Neural progenitor cell (in vitro differentiated cells): ENCODE measurements around the gene SLC2A4. TPM values are rescaled to one million over a fixed set of nuclear protein-coding genes. Genes with fewer than 3 reads are reported as not detected.

Source experiments
- DNase-seq: peaks from one replicate; pipeline ENCODE4 v3.0.0-alpha.2; 2016; ENCODE audit warnings: low spot score
- H2AFZ ChIP-seq: fragments of 200-600 bp; sonication (generic); replicated peaks from 2 replicates; pipeline ENCODE4 v1.6.1; 2016; ENCODE audit warnings: antibody characterized with exemption
- H3F3A ChIP-seq: fragments of 200-600 bp; sonication (generic); 2 replicates; pipeline ENCODE4 v1.6.1; 2016; ENCODE audit warnings: antibody characterized with exemption, low read depth
- H3K27ac ChIP-seq: fragments of 200-600 bp; sonication (generic); 2 replicates; pipeline ENCODE4 v1.5.1; 2016; ENCODE audit warnings: mild to moderate bottlenecking
- H3K27me3 ChIP-seq: fragments of 200-600 bp; sonication (generic); 2 replicates; pipeline ENCODE4 v1.6.1; 2016; ENCODE audit warnings: mild to moderate bottlenecking, moderate library complexity
- H3K36me3 ChIP-seq: fragments of 200-600 bp; sonication (generic); 2 replicates; pipeline ENCODE4 v1.5.1; 2016
- H3K4me1 ChIP-seq: fragments of 200-600 bp; sonication (generic); 2 replicates; pipeline ENCODE4 v1.6.1; 2016; ENCODE audit warnings: mixed run types
- H3K4me2 ChIP-seq: fragments of 200-600 bp; sonication (generic); 2 replicates; pipeline ENCODE4 v1.6.1; 2016
- H3K4me3 ChIP-seq: fragments of 200-600 bp; sonication (generic); 2 replicates; pipeline ENCODE4 v1.5.1; 2016
- H3K79me2 ChIP-seq: fragments of 200-600 bp; sonication (generic); 2 replicates; pipeline ENCODE4 v1.6.1; 2016; ENCODE audit warnings: low read depth
- H3K9ac ChIP-seq: fragments of 200-600 bp; sonication (generic); 2 replicates; pipeline ENCODE4 v1.6.1; 2016
- H3K9me3 ChIP-seq: fragments of 200-600 bp; sonication (generic); 2 replicates; pipeline ENCODE4 v1.5.1; 2016; ENCODE audit warnings: low read depth
- H4K20me1 ChIP-seq: fragments of 200-600 bp; sonication (generic); 2 replicates; pipeline ENCODE4 v1.6.1; 2016; ENCODE audit warnings: low read depth
- H3K27ac Mint-ChIP-seq: 3 replicates; pipeline ENCODE4 v1.8.0; 2021; ENCODE audit warnings: mixed read lengths
- H3K27me3 Mint-ChIP-seq: 2 replicates; pipeline ENCODE4 v1.8.0; 2022; ENCODE audit warnings: low read depth, mild to moderate bottlenecking, inconsistent platforms, moderate library complexity, mixed read lengths; ENCODE audit not compliant: insufficient read depth
- H3K36me3 Mint-ChIP-seq: 3 replicates; pipeline ENCODE4 v1.8.0; 2021; ENCODE audit warnings: mixed read lengths
- H3K4me1 Mint-ChIP-seq: 3 replicates; pipeline ENCODE4 v1.8.0; 2021; ENCODE audit warnings: mixed read lengths
- H3K4me3 Mint-ChIP-seq: 3 replicates; pipeline ENCODE4 v1.8.0; 2021; ENCODE audit warnings: mild to moderate bottlenecking, moderate library complexity, mixed read lengths
- H3K9me3 Mint-ChIP-seq: 3 replicates; pipeline ENCODE4 v1.8.0; 2020; ENCODE audit warnings: mixed read lengths
- EZH2 ChIP-seq: fragments of 200-600 bp; sonication (generic); IDR thresholded peaks from 2 replicates; pipeline ENCODE4 v1.6.1; 2017; ENCODE audit warnings: antibody characterized with exemption, mild to moderate bottlenecking, moderate library complexity
- EZH2phosphoT487 ChIP-seq: fragments of 200-600 bp; sonication (generic); IDR thresholded peaks from 2 replicates; pipeline ENCODE4 v1.6.1; 2017; ENCODE audit warnings: antibody characterized with exemption
- total RNA-seq: library from RNA; depleted of rRNA; stranded (reverse); fragments of >200 nt; gene quantifications from 2 replicates; pipeline ENCODE4 v1.2.3, GENCODE V29; 2015; ENCODE audit warnings: low replicate concordance
- TF ChIP-seq, protein P1 (sequence below): fragments of 200-600 bp; sonication (generic); IDR thresholded peaks from 2 replicates; pipeline ENCODE4 v1.5.1; 2017; ENCODE audit warnings: antibody characterized with exemption, mild to moderate bottlenecking

SLC2A4 gene
- total RNA-seq, 1 donor from 2014 or later: 1.7 TPM

DNA sequence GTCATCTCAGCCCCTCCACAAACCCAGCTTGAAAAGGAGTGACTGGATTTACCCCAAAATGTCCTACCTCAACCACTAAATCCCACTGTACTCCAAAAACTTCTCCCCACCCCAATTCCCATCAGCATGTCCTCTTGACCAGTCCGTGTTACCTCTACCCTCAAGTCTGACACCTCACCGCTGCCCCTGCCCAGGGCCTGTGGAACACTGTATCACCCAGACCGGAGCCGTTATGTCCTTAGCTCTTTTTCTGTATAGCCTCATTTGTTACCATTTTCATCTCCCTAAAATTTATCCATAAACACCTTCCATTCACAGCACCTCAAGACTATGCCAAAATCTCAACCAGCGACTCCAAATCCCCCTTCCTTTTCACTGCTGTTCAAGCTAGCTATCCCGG, 44.7 kb upstream of the SLC2A4 start:
- H3K79me2 ChIP-seq: peaks cover 90% of the 10 kb centered on the region
- TF ChIP-seq EZH2: no peak
- TF ChIP-seq, protein P1, sequence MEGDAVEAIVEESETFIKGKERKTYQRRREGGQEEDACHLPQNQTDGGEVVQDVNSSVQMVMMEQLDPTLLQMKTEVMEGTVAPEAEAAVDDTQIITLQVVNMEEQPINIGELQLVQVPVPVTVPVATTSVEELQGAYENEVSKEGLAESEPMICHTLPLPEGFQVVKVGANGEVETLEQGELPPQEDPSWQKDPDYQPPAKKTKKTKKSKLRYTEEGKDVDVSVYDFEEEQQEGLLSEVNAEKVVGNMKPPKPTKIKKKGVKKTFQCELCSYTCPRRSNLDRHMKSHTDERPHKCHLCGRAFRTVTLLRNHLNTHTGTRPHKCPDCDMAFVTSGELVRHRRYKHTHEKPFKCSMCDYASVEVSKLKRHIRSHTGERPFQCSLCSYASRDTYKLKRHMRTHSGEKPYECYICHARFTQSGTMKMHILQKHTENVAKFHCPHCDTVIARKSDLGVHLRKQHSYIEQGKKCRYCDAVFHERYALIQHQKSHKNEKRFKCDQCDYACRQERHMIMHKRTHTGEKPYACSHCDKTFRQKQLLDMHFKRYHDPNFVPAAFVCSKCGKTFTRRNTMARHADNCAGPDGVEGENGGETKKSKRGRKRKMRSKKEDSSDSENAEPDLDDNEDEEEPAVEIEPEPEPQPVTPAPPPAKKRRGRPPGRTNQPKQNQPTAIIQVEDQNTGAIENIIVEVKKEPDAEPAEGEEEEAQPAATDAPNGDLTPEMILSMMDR: no peak
- TF ChIP-seq EZH2phosphoT487: no peak
- H3K4me1 ChIP-seq: peaks cover 28% of the 10 kb centered on the region
- H3K4me1 Mint-ChIP-seq: peaks cover 55% of the 10 kb centered on the region
- peaks cover 42% of the 10 kb centered on the region for H4K20me1 ChIP-seq
- no peak overlapping the region for H3K27ac Mint-ChIP-seq
- peaks cover 33% of the 10 kb centered on the region for H3K36me3 Mint-ChIP-seq
- peak overlapping the region; percentile 74 for H3K4me2 ChIP-seq
- H3K9me3 ChIP-seq: no peaks in the 10 kb centered on the region
- H3K4me3 Mint-ChIP-seq: peak overlapping the region; percentile 99
- peaks cover 69% of the 10 kb centered on the region for H3F3A ChIP-seq
- no peak overlapping the region for H3K9ac ChIP-seq
- H3K27ac ChIP-seq: peak overlapping the region; percentile 75
- peaks cover 10% of the 10 kb centered on the region for H3K27me3 Mint-ChIP-seq
- H3K27me3 ChIP-seq: no peaks in the 10 kb centered on the region
- no peak overlapping the region for H2AFZ ChIP-seq
- DNase-seq: no peak
- H3K9me3 Mint-ChIP-seq: no peaks in the 10 kb centered on the region
- H3K36me3 ChIP-seq: no peaks in the 10 kb centered on the region
- H3K4me3 ChIP-seq: peak overlapping the region; percentile 99

DNA sequence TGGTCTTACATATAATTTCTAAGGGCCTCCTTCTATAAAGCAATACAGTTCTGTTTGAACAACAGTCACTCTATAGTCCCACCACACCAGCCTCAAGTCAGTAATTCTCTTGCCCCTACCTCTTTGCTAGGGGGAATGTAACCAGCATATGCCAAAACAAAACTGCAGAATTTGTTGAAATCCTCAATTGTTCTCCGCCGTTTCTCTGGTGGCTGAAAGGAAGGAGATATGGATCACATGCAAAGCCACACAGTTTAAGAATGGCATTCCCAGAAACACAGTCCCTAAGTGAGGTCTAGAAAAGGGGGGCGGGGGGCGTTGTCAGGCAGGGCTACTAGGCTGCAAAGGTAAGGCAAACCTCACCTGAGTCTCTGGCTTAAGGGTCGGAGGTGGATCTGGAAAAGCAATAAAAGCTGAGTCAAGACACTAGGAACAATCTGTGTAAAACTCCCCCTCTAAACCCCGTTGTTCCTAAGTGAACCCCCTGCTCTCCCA, 44.2 kb upstream of the SLC2A4 start:
- peaks cover 15% of the 10 kb centered on the region for H3K27me3 Mint-ChIP-seq
- Histone ChIP-seq H2AFZ (no peak overlapping the region), H3K9ac (no peak overlapping the region), H3F3A (peaks cover 73% of the 10 kb centered on the region), H3K4me2 (peak overlapping the region; percentile 74), H3K9me3 (no peaks in the 10 kb centered on the region), H4K20me1 (peaks cover 37% of the 10 kb centered on the region), H3K4me3 (peak overlapping the region; percentile 99), H3K79me2 (peaks cover 88% of the 10 kb centered on the region), H3K27ac (peak overlapping the region; percentile 75), H3K4me1 (peaks cover 24% of the 10 kb centered on the region), H3K36me3 (no peaks in the 10 kb centered on the region), H3K27me3 (no peaks in the 10 kb centered on the region)
- peaks cover 28% of the 10 kb centered on the region for H3K36me3 Mint-ChIP-seq
- H3K4me1 Mint-ChIP-seq: peaks cover 54% of the 10 kb centered on the region
- peak overlapping the region; percentile 99 for H3K4me3 Mint-ChIP-seq
- no peak for DNase-seq
- no peaks in the 10 kb centered on the region for H3K9me3 Mint-ChIP-seq
- H3K27ac Mint-ChIP-seq: peak overlapping the region; percentile 35
- TF ChIP-seq EZH2phosphoT487: no peak
- TF ChIP-seq, protein P1: no peak
- no peak for TF ChIP-seq EZH2

DNA sequence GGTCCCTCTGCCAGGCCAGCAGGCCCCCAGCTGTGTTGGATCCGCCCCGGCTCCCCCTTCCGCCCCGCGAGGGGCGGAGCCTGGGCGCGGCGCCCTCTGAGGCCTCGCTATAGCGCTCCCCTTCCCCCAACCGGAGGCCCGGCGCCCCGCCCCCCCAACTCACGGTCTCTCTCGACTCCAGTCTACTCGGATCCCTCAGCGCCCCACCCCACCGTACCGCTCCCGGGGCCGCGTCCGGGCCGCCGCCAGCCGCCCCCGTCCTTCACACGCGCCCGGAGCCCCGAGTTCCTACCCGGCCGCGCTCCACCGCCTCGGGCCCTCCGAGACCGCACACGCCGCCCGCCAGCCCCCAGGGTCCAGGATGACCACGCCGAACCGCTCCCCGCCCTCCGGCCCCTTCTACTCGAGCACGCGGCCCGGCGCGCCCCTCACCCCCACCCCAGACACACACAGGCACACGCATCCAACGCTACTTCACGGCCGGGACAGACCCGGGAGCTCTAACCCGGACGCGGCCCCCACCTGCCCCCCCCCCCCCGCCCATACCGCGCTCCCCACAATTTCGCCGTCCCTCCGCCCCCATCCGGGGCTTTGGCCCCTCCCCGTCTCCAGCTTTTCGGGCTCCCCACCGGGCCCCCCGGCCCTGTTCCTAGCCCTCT, 43.6 kb upstream of the SLC2A4 start:
- Histone ChIP-seq H2AFZ (no peak overlapping the region), H3K36me3 (no peaks in the 10 kb centered on the region), H3K4me1 (peaks cover 19% of the 10 kb centered on the region), H3K4me2 (peak overlapping the region; percentile 74), H3K27me3 (no peaks in the 10 kb centered on the region), H3K79me2 (peaks cover 83% of the 10 kb centered on the region), H3K4me3 (peak overlapping the region; percentile 99), H3K27ac (peak overlapping the region; percentile 75), H3K9ac (peak overlapping the region; percentile 65), H3F3A (peaks cover 73% of the 10 kb centered on the region), H3K9me3 (no peaks in the 10 kb centered on the region), H4K20me1 (peaks cover 32% of the 10 kb centered on the region)
- peaks cover 15% of the 10 kb centered on the region for H3K27me3 Mint-ChIP-seq
- TF ChIP-seq EZH2: no peak
- no peak for TF ChIP-seq EZH2phosphoT487
- TF ChIP-seq, protein P1: no peak
- peak overlapping the region; percentile 99 for H3K4me3 Mint-ChIP-seq
- H3K4me1 Mint-ChIP-seq: peaks cover 53% of the 10 kb centered on the region
- DNase-seq: peak; percentile 92
- H3K36me3 Mint-ChIP-seq: peaks cover 27% of the 10 kb centered on the region
- H3K9me3 Mint-ChIP-seq: no peaks in the 10 kb centered on the region
- no peak overlapping the region for H3K27ac Mint-ChIP-seq
